ENCODE results near the gene TSSC4.

TSSC4 gene

DNA sequence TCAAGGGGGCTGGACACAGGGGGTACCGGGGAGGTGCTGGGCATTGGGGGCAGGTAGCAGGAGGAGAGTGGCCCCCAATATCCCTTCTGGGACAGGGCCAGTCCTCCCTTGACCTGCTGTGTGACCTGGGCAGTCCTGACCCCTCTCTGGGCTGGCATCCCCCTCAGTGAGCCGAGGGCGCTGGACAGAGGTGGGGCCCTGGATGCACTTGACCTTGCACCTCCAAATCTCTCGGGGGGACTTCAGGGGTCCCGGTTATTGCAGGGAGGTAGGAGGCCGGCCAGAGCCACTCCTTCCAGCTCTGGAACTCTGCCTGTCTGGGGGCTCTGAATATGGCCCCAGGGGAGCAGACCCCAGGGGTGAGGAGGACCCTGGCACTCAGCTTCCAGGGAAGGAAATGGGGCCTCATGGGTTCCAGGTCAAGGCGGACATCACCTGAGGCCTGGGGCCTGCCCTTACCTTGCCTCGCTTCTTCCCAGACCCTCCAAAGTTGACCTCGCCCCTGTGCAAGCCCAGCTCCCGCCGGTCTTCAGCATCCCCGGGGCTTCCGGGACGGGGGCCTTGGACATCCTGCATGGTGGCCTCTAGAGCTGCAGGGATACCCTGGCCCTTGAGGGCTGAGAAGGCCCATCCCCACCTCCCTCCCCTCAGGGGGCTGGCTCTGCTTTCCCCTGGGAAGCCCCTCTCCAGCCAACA, 22.1 kb downstream of the TSSC4 start:
- DNase-seq (ENCODE audit: extremely low read depth, insufficient read length): no peak
- H3K4me3 ChIP-seq (replicated peaks; ENCODE audit: low read depth, low read length): no peak overlapping the region
- no peak for TF ChIP-seq CTCF (IDR thresholded peaks at IDR 0.05; ENCODE audit: insufficient read depth, low read length, poor library complexity, severe bottlenecking)
- no peaks in the 10 kb centered on the region for H3K36me3 ChIP-seq (ENCODE audit: control insufficient read depth, insufficient read depth, low read length)
- no peaks in the 10 kb centered on the region; the same call in 1 of the 2 replicates for H3K27me3 ChIP-seq (replicated peaks; ENCODE audit: control insufficient read depth, insufficient read depth, low read length)

DNA sequence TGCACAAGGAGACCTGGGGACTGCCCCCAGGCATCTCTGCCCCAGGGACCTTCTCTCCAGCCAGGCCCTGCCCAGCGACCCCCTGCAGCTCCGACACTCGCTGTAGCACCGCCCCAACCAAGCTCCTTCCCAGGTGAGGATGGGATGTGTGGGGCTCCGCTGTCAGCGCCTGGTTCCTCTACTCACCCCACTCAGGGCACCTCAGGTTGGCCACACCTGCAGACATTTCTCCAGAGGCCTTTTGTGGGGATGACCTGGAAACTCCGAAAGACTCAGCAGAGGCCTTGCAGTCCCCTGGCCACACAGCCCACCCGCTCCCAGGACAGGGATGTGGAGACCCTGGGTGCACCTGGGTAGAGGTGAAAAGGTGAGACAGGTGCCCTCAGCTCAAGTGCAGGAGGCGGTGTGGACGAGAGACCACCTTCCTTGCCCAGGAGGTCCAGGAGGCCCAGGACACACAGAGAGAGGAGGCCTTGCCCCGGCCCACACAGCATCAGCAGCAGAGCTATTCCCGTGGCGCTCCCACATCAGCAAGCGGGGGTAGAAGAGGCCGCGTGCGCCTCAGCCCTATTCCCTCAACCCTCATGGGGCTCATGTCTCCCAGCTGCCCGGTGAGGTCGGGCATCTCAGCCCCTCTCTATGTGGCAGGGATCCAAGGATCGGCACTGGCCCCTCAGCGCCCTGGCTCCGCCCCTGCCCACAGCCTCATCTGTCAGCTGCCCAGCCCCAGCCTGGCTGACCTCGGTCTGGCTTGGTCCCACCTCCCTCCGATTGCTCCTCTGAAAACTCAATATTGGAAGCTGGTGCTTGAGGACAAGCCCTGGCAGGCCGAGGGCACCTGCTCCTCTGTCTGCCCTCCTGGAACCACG, 22.8 kb downstream of the TSSC4 start:
- no peaks in the 10 kb centered on the region; the same call in 1 of the 2 replicates for H3K27me3 ChIP-seq (replicated peaks; ENCODE audit: control insufficient read depth, insufficient read depth, low read length)
- no peak overlapping the region for H3K4me3 ChIP-seq (replicated peaks; ENCODE audit: low read depth, low read length)
- TF ChIP-seq CTCF (IDR thresholded peaks at IDR 0.05; ENCODE audit: insufficient read depth, low read length, poor library complexity, severe bottlenecking): no peak
- no peak for DNase-seq (ENCODE audit: extremely low read depth, insufficient read length)
- H3K36me3 ChIP-seq (ENCODE audit: control insufficient read depth, insufficient read depth, low read length): no peaks in the 10 kb centered on the region

DNA sequence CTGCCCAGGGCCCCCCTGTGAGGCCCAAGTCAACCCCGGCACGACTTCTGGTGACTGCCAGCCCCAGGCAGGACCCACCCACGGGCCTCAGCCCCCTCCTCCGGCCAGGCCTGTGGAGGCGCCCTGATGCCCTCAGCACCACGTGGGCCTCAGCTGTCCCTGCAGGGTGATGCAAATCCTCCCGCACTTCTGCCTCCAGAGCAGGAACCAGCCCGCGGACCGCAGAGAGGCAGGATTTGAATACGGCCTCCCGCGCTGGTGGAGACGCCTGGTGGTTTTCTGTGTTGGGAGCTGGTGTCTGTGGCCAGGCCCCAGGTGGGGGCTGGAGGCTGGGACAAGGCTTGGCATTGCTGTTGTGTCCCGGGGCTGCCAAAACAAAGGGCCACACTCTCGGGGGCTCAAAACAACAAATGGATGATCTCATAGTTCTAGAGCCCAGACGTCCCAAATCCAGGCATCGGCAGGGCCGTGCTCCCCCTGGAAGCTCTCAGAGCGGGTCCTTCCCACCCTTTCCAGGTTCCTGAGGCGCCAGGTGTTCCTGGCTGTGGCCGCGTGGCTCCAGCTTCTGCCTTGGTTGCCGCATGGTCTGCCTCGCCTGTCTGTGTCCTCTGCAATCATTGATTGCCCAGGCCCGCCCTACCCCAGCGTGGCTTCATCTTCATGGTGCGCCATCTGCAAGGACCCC, 24.4 kb downstream of the TSSC4 start:
- no peaks in the 10 kb centered on the region; the same call in 1 of the 2 replicates for H3K27me3 ChIP-seq (replicated peaks; ENCODE audit: control insufficient read depth, insufficient read depth, low read length)

DNA sequence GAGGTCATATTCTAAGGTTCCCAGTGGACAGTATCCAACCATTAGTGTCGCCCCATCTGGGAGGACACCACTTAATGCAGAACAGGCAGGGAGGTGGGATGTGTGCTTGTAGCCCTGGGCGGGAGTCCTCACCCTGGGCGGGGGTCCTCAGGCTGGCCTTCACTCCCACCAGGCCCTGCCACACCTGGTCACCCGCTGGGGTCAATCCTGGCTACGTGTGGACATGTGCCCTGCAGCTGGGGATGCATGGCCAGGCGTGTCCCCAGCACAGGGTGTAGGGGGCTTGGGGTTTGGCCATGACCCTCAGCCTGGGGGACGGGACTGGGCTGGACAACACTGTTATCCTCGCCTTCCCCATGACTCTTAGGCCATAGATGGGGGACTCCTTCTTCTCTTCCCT, 25.0 kb downstream of the TSSC4 start:
- no peak for TF ChIP-seq CTCF (IDR thresholded peaks at IDR 0.05; ENCODE audit: insufficient read depth, low read length, poor library complexity, severe bottlenecking)
- no peaks in the 10 kb centered on the region for H3K36me3 ChIP-seq (ENCODE audit: control insufficient read depth, insufficient read depth, low read length)
- no peak for DNase-seq (ENCODE audit: extremely low read depth, insufficient read length)
- no peak overlapping the region for H3K4me3 ChIP-seq (replicated peaks; ENCODE audit: low read depth, low read length)
- H3K27me3 ChIP-seq (replicated peaks; ENCODE audit: control insufficient read depth, insufficient read depth, low read length): no peaks in the 10 kb centered on the region; the same call in 1 of the 2 replicates

More for the DNA sequence above, 24.4 kb downstream of the TSSC4 start:
- TF ChIP-seq CTCF (IDR thresholded peaks at IDR 0.05; ENCODE audit: insufficient read depth, low read length, poor library complexity, severe bottlenecking): no peak
- Histone ChIP-seq H3K4me3 (replicated peaks; ENCODE audit: low read depth, low read length) (no peak overlapping the region), H3K36me3 (ENCODE audit: control insufficient read depth, insufficient read depth, low read length) (no peaks in the 10 kb centered on the region)
- DNase-seq (ENCODE audit: extremely low read depth, insufficient read length): no peak

DNA sequence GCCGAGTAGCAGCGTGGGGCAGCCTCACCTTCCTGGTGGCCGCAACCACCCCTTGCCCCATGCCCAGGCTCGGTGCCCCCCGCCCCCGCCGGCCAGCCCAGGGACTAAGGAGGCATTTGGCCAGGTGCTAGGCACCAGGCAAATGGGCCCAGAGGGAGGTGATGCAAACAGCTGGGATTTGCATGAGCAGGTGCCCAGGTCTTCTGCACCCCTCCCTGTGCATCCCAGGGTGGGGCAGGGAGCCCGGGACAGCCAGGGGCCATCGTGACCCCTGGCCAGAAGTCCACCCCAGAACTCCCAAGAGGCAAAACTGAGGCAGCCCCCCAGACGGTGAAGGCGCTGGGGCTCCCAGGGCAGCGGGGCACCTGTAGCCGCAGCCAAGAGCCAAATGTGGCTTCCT, 25.7 kb downstream of the TSSC4 start:
- TF ChIP-seq CTCF (IDR thresholded peaks at IDR 0.05; ENCODE audit: insufficient read depth, low read length, poor library complexity, severe bottlenecking): no peak
- Histone ChIP-seq H3K27me3 (replicated peaks; ENCODE audit: control insufficient read depth, insufficient read depth, low read length) (no peaks in the 10 kb centered on the region; the same call in 1 of the 2 replicates), H3K36me3 (ENCODE audit: control insufficient read depth, insufficient read depth, low read length) (no peaks in the 10 kb centered on the region), H3K4me3 (replicated peaks; ENCODE audit: low read depth, low read length) (no peak overlapping the region)
- no peak for DNase-seq (ENCODE audit: extremely low read depth, insufficient read length)

Data from GM06990 (cell line).